Measurements from ENCODE around the gene SEPHS2.
A peak's percentile ranks its signal among the peaks of the same experiment; 100 is the strongest.
"Not testable (repeated sequence)": the region's sequence is repeated elsewhere in the genome, so short reads cannot be mapped to it uniquely, and the experiment has no call there.

SEPHS2 gene

DNA sequence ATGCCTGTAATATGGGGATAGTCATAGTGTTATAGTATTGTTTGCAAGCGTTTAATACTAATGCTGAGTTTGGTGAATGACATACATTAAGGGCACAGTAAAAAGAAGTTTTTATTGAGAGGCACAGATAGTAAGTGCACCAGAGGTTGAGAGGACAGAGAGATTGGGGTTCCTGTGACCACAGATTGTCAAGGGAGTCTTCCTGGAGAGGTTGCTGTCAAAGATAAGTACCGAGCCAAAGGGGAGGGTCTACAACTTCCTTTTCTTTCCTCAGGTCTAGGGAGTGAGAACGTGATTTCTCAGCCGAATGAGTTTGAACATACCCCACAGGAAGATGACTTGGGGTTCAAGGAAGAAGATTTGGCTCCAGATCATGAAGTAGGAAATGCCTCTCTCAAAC, 48.6 kb downstream of the SEPHS2 start:
- no peak for DNase-seq

DNA sequence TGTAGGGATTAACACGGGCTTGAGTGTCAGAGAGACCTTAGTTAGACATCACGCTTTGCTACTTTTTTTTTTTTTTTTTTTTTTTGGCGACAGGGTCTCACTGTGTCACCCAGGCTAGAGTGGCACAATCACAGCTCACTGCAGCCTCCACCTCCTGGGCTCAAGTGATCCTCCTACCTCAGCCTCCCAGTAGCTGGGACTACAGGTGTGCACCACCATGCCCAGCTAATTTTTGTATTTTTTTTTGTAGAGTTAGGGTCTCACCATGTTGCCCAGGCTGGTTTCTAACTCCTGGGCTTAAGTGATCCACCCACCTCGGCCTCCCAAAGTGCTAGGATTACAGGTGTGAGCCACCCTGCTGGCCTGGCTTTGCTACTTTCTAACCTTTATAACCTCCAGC, 49.0 kb downstream of the SEPHS2 start:
- not testable (repeated sequence) for DNase-seq

- DNase-seq, result no peak
These were observed 49.6 kb downstream of the SEPHS2 start for GRCh38 chr16:30395992-30396585.

- DNase-seq, result peak; percentile 63
These were observed 50.3 kb downstream of the SEPHS2 start, which contains the start of gene ZNF48 for GRCh38 chr16:30395155-30395991. Gene ZNF48, plus strand, starts transcription at chr16:30395420. Its CDS starts 375 bp downstream, at chr16:30395795.

GRCh38 chr16:30394592-30395154, 51.0 kb downstream of the SEPHS2 start:
- DNase-seq, result no peak
